Renal cortex interstitium (tissue), 11 donors: ENCODE results near the gene FMNL2. TPM values are rescaled to one million over a fixed set of nuclear protein-coding genes. Genes with fewer than 3 reads are reported as not detected.

Source experiments
- DNase-seq, 11 donors: peaks; one replicate each; pipeline ENCODE4 v3.0.0-alpha.2; 2013; ENCODE audit warnings: low read depth in 9 of 11, low spot score in 4 of 11; ENCODE audit errors: extremely low read depth in 1 of 11
- polyA plus RNA-seq, 3 donors: library from polyadenylated mRNA; unstranded; fragments of 120-200 nt; gene quantifications; one replicate each; pipeline ENCODE4 v1.2.1, GENCODE V29; 2013; ENCODE audit not compliant: insufficient read length in 3 of 3

FMNL2 gene
- polyA plus RNA-seq, 3 donors = 97.2 to 118 (median 110) TPM

GRCh38 chr2:152553518-152553917, 218.5 kb downstream of the FMNL2 start:
- no peak for DNase-seq

DNA sequence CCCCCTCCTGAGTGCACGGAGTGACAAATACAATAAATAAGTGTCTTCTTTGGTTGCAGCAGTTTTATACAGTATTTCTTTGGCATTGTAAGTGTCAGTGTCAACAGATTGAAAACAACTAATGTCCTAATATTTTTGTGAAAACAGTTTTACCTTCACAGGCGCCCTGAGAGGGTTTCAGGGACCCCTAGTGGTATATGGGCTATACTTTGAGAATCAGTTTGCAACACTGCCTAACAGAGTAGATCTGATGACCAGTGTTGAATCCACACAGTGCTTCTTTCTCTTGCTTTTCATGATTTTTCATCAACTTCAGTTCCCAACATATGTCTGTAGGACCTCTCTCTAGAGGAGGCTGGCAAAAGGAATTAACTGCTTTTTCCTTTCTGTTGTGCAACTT, 220.1 kb downstream of the FMNL2 start:
- no peak for DNase-seq

GRCh38 chr2:152556506-152556905, 221.5 kb downstream of the FMNL2 start:
- DNase-seq = no peak

- no peak for DNase-seq
Measured at GRCh38 chr2:152557273-152557888, 222.4 kb downstream of the FMNL2 start.

- DNase-seq = no peak
Measured at GRCh38 chr2:152558158-152558984, 223.4 kb downstream of the FMNL2 start.

GRCh38 chr2:152559008-152559407, 224.0 kb downstream of the FMNL2 start:
- no peak for DNase-seq

DNA sequence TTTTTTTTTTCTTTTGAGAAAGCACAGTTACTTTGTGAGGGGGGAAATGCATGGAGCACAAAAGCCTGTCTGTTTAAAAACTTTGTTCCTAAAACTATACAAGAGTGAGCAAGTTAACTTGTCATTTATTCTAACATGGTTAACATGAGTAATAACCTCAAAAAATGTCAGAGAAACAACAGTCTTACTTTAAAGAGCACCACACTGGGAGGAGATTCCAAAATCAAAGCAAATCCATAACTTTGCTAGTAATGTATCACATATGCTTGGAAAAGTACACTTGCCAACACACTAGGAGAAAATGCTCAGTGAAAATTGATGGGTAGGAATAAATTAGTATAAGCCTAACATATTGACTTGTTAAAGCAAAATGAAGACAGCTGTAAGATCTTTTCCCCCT, 225.2 kb downstream of the FMNL2 start:
- no peak for DNase-seq

DNA sequence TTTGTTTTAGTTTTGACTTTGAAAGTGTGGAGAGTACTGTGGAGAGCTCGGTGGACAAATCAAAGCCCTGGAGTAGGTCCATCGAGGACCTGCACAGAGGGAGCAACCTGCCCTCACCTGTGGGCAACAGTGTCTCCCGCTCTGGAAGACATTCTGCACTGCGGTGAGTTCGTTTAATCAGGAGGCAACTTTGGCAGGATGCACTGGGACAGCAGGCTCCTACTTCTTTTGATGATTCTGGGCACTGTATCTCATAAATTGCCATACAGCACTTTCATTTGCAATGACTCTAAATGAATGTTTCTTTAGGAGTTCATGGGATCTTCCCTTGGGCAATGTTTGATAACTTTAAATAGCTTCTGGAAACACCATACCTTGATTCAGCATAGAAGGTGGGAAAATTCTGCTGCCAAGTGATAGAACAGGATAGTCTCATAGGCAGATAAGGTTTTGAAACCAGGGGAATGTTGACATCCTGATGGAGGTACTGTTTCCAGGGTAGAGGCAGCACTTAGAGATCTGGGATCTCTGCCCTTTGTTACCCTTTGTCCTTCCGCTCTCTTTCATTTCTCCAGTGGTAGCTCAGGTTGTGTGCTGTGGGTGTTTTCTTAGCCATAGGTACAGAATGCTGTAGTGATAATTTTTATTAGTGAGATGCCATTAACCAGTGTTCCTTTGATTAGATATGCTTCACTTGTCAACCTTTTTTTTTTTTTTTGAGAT, 226.1 kb downstream of the FMNL2 start:
- no peak for DNase-seq

DNA sequence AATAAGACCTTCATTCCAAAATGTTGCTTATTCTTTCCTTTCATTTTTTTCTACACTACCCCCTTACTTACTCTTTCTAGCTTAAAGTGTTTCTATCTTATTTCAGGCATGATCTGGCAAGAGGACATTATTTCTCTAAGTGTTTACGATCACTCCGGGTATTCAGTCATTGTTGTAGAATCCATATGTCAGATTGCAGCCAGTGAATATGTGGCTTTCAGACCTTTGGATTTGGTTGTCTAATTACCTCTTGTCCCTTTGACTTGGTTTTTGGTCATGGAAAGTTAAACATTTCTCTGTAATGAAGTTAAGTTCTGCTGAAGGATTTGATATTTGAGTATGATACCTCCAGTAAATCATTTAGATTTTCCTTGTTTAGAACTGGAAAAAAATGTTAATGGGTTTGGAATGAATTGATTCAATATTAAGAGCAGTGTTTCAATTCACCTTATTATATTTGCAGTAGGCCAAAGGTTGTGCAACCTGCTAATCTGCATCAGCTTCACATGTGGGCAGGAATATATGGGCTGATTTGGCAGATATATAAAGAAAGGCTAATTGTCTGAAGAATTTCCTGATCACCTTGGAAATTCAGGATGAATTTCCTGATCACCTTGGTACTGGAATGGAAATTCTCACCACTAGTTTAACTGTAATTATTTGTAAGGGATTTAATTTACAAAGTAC, 227.4 kb downstream of the FMNL2 start:
- DNase-seq = no peak

DNA sequence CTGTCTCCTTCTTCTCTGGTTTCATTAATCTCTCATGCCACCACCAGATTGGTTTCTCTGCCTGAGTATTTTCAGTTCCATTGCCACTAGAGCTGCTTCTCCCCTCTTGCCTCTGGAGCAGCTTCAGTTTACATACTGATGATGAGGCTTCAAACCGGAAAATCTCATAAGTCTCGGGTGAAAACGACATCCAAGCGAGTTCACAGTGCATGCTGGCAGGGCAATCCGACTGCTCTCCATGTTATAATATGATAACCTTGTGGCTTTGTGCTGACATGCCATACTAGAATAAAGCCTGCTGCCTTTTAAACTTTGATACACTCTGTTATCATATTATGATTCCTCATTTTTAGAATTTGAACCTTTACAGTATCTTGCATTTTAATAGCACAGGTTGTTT, 228.8 kb downstream of the FMNL2 start:
- no peak for DNase-seq

GRCh38 chr2:152564754-152565551, 230.0 kb downstream of the FMNL2 start:
- DNase-seq = no peak

GRCh38 chr2:152565884-152566727, 231.1 kb downstream of the FMNL2 start:
- no peak for DNase-seq

DNA sequence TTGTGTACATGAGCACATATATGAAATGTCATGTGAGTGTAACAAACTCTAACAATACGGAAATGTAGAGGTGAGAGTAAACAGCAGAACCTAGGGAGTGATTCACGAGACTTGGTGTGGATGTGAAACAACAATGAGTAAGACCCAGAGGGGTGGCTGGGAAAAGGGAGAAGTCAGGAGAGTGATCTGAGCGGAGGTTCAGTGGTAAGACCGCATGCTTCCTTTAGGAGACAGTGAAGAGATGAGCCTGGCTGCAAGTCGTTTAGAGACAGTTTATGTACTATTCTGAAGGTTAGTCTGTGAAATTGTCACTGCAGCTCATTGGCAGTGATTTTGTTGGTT, 231.7 kb downstream of the FMNL2 start:
- no peak for DNase-seq

DNA sequence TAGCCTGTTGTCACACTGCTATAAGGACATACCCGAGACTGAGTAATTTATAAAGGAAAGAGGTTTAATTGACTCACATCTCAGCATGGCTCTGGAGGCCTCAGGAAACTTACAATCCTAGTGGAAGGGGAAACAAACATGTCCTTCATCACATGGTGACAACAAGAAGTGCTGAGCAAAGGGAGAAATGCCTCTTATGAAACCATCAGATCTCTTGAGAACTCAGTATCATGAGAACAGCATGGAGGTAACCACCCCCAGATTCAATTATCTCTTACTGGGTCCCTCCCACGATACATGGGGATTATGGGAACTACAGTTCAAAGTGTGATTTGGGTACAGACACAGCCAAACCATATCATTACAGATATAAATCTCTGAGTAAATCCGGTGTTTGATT, 233.6 kb downstream of the FMNL2 start:
- no peak for DNase-seq

DNA sequence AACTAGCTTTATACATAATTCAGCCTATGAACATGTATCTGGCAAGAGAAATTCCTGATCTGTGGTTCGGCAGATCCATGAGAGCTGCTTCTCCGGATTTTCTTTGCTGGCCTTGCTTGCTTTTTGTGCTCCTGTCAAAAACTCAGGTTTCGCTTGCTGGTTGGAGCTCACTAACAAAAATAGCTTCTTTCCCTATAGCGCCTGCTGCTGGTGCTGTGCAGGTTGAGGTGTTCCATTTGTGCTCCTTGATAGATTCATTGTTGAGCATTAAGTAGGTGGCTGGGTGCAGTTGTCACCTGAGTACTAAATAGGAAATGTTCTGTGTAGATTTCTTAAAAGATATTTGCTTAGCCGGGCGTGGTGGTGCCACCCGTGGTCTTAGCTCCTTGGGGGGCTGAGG, 234.2 kb downstream of the FMNL2 start:
- no peak for DNase-seq

GRCh38 chr2:152571048-152571766, 236.2 kb downstream of the FMNL2 start:
- no peak for DNase-seq

GRCh38 chr2:152572031-152572430, 237.1 kb downstream of the FMNL2 start:
- no peak for DNase-seq
